ENCODE measurements around the gene TMEFF1. TPM values are rescaled to one million over a fixed set of nuclear protein-coding genes. Genes with fewer than 3 reads are reported as not detected.

TMEFF1 gene
- total and polyA plus RNA-seq, 8 donors, result 0.05 to 0.92 TPM; not detected in 6

GRCh38 chr9:100427366-100428263, 45.3 kb upstream of the TMEFF1 start:
- TF ChIP-seq EP300 (IDR thresholded peaks at IDR 0.05) (no peak), CTCF (IDR thresholded peaks at IDR 0.05) (no peak), POLR2A (IDR thresholded peaks at IDR 0.05) (no peak), POLR2AphosphoS5 (IDR thresholded peaks at IDR 0.05) (no peak)
- DNase-seq, result peak; percentile 35 to 76
- peak overlapping the region; percentile 87 to 96 (median 88) for H3K27ac ChIP-seq
- H3K36me3 ChIP-seq, result no peaks in the 10 kb centered on the region
- H3K4me3 ChIP-seq, result peak overlapping the region; percentile 80 to 89 (median 83)
- H3K9me3 ChIP-seq, result no peaks in the 10 kb centered on the region
- no peaks in the 10 kb centered on the region for H3K27me3 ChIP-seq
- 3 to 7% (median 6%) methylated on average over 28 to 65 of the region's 65 CpGs for WGBS, 5 donors
- intact Hi-C loops (cut with DNase I; ENCODE audit: low total_unique reads), result no loop called here
- peaks cover 15 to 37% (median 30%) of the 10 kb centered on the region in 4 donors for H3K4me1 ChIP-seq

GRCh38 chr9:100428871-100429654, 43.9 kb upstream of the TMEFF1 start:
- peak in 1 of 2 donors; percentile 54 for DNase-seq
- peak overlapping the region; percentile 13 to 96 (median 87) for H3K27ac ChIP-seq
- H3K36me3 ChIP-seq, result no peaks in the 10 kb centered on the region
- peaks cover 15 to 37% (median 30%) of the 10 kb centered on the region in 4 donors for H3K4me1 ChIP-seq
- 57 to 68% (median 60%) methylated on average over 9 of the region's 9 CpGs for WGBS, 5 donors
- H3K9me3 ChIP-seq, result no peaks in the 10 kb centered on the region
- TF ChIP-seq EP300 (IDR thresholded peaks at IDR 0.05) (no peak), POLR2AphosphoS5 (IDR thresholded peaks at IDR 0.05) (peak; percentile 59 to 86 (median 68)), POLR2A (IDR thresholded peaks at IDR 0.05) (no peak), CTCF (IDR thresholded peaks at IDR 0.05) (no peak)
- no peaks in the 10 kb centered on the region for H3K27me3 ChIP-seq
- H3K4me3 ChIP-seq, result peak overlapping the region in 1 of 4 donors; percentile 89
- intact Hi-C loops (cut with DNase I; ENCODE audit: low total_unique reads), result no loop called here

- WGBS, 5 donors, result 92 to 99% (median 97%) methylated on average over 5 of the region's 5 CpGs
- DNase-seq, result no peak
- H3K27me3 ChIP-seq, result no peaks in the 10 kb centered on the region
- intact Hi-C loops (cut with DNase I; ENCODE audit: low total_unique reads), result no loop called here
- peaks cover 15 to 37% (median 30%) of the 10 kb centered on the region in 4 donors for H3K4me1 ChIP-seq
- no peak overlapping the region for H3K4me3 ChIP-seq
- no peaks in the 10 kb centered on the region for H3K36me3 ChIP-seq
- TF ChIP-seq POLR2AphosphoS5 (IDR thresholded peaks at IDR 0.05) (no peak), POLR2A (IDR thresholded peaks at IDR 0.05) (no peak), CTCF (IDR thresholded peaks at IDR 0.05) (no peak), EP300 (IDR thresholded peaks at IDR 0.05) (no peak)
- H3K9me3 ChIP-seq, result no peaks in the 10 kb centered on the region
- no peak overlapping the region for H3K27ac ChIP-seq
These were observed 42.5 kb upstream of the TMEFF1 start for GRCh38 chr9:100430286-100430940.

GRCh38 chr9:100431886-100432285, 41.1 kb upstream of the TMEFF1 start:
- Histone ChIP-seq H3K9me3 (no peaks in the 10 kb centered on the region), H3K4me3 (no peak overlapping the region), H3K27ac (no peak overlapping the region), H3K4me1 (peaks cover 15 to 28% (median 23%) of the 10 kb centered on the region in 4 donors), H3K27me3 (no peaks in the 10 kb centered on the region), H3K36me3 (no peaks in the 10 kb centered on the region)
- WGBS, 5 donors, result 92 to 95% (median 94%) methylated on average over 5 of the region's 5 CpGs
- no peak for DNase-seq
- intact Hi-C loops (cut with DNase I; ENCODE audit: low total_unique reads), result no loop called here
- TF ChIP-seq EP300 (IDR thresholded peaks at IDR 0.05) (no peak), CTCF (IDR thresholded peaks at IDR 0.05) (no peak), POLR2AphosphoS5 (IDR thresholded peaks at IDR 0.05) (no peak), POLR2A (IDR thresholded peaks at IDR 0.05) (no peak)
